ENCODE data around the gene RBM4B. TPM values are rescaled to one million over a fixed set of nuclear protein-coding genes. Genes with fewer than 3 reads are reported as not detected.
A peak's percentile ranks its signal among the peaks of the same experiment; 100 is the strongest.

RBM4B gene
- total and polyA plus RNA-seq, 2 of the 13 experiments (the other 11 are each of a cell fraction or from before 2014, with no cell fraction given) = 25.8 to 32.4 TPM

DNA sequence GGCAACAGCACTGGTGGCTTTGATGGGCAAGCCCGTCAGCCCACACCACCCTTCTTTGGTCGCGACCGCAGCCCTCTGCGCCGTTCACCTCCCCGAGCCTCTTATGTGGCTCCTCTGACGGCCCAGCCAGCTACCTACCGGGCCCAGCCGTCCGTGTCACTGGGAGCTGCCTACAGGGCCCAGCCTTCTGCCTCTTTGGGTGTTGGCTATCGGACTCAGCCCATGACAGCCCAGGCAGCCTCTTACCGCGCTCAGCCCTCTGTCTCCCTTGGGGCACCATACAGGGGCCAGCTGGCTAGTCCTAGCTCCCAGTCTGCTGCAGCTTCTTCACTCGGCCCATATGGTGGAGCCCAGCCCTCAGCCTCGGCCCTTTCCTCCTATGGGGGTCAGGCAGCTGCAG, 53.2 kb downstream of the RBM4B start:
- H3K9ac ChIP-seq (ENCODE audit: insufficient read depth, low read depth, low read length) = no peak overlapping the region
- WGBS (ENCODE audit: low lambda C conversion rate) = 93% methylated on average over 12 of the region's 16 CpGs
- no peaks in the 10 kb centered on the region for H3K27me3 ChIP-seq (ENCODE audit: control insufficient read depth in 1 of 2, insufficient read depth in 2 of 2, low read length in 2 of 2)
- H3K4me2 ChIP-seq (ENCODE audit: low read depth, low read length) = no peak overlapping the region
- H3K4me3 ChIP-seq (replicated peaks in 1 of 3; ENCODE audit: insufficient read depth in 1 of 3, low read depth in 2 of 3, low read length in 3 of 3) = no peak overlapping the region
- no TSS peak for BruUV-seq (replicated peaks)
- intact Hi-C loops (cut with micrococcal nuclease; ENCODE audit: unreplicated experiment) = no loop called here
- no peaks in the 10 kb centered on the region for H3K9me3 ChIP-seq (ENCODE audit: low read length)
- FAIRE-seq (no peak), ATAC-seq (peak; percentile 13), DNase-seq (ENCODE audit: low spot score) (no peak)
- H3K27ac ChIP-seq (ENCODE audit: extremely low read length, insufficient read depth, low read length) = no peak overlapping the region
- H3K4me1 ChIP-seq (ENCODE audit: insufficient read depth, low read length) = peaks cover 42% of the 10 kb centered on the region
- H3K79me2 ChIP-seq (ENCODE audit: insufficient read depth, low read length) = peaks cover 95% of the 10 kb centered on the region
- no peak overlapping the region for H2AFZ ChIP-seq (ENCODE audit: low read length)
- in situ Hi-C loops (cut with HindIII; ENCODE audit: extremely low pct_ligation_motif_present, low pct_unique_long_range_greater_than_20kb) = no loop called here
- CTCF ChIA-PET (ENCODE audit: low intra/inter-chr PET ratio, low total read pairs) = no interaction called here
- peaks cover 63% of the 10 kb centered on the region for H4K20me1 ChIP-seq (ENCODE audit: insufficient read depth, low read length)
- peaks cover 41 to 79% of the 10 kb centered on the region in 2 experiments for H3K36me3 ChIP-seq (replicated peaks in 1 of 2; ENCODE audit: control insufficient read depth in 1 of 2, insufficient read depth in 2 of 2, low read length in 2 of 2)
- TF ChIP-seq THYN1 (CRISPR knock-in tag; IDR thresholded peaks at IDR 0.05; ENCODE audit: borderline replicate concordance, low read depth) = no peak
- 0 out of 2 replicates have a peak, but pooled peaks have one; percentile 47 for TF ChIP-seq RBFOX2 (IDR thresholded peaks at IDR 0.05; ENCODE audit: low read depth, low read length)
- peak; percentile 47 for TF ChIP-seq AGO2 (optimal IDR thresholded peaks at IDR 0.05; ENCODE audit: low read depth, low read length)
- POLR2A ChIA-PET = interaction anchor here (1.3 to 10.6 kb wide), 3 partner anchors 8 to 53 kb away, joined by 6 to 211 read pairs (median 12); partner anchors contain the start of genes RBM14, RBM4 and RBM4B

DNA sequence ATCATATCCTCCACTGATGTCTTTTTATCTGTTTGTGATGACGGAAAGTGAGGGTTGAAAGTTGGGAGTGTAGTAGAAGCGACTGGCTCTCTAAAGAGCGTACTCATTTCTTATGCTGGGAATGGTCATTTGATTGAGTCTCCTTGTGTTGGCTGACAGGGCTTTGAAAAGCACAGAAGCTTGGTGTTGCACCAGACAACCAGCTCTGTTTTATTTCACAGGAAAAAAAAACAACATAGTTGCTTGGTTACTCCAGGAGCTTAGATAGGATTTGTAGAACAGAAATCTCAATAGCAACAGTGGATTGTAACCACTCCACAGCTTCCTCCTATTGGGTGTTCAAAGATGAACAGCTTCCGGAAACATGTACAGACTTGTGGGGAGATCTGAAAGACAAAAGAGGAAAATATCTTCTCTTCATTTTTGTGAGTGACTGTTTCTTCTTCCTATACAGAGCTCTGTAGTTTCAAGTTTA, 58.6 kb downstream of the RBM4B start:
- DNase-seq (ENCODE audit: low spot score) (no peak), FAIRE-seq (no peak), ATAC-seq (no peak)
- BruUV-seq (replicated peaks) = no TSS peak
- Histone ChIP-seq H3K9me3 (ENCODE audit: low read length) (no peaks in the 10 kb centered on the region), H4K20me1 (ENCODE audit: insufficient read depth, low read length) (peaks cover 72% of the 10 kb centered on the region), H3K27ac (ENCODE audit: extremely low read length, insufficient read depth, low read length) (peak overlapping the region; percentile 89), H3K4me1 (ENCODE audit: insufficient read depth, low read length) (peaks cover 66% of the 10 kb centered on the region), H3K4me2 (ENCODE audit: low read depth, low read length) (peak overlapping the region; percentile 88), H3K79me2 (ENCODE audit: insufficient read depth, low read length) (peaks cover 75% of the 10 kb centered on the region), H3K4me3 (replicated peaks in 1 of 3; ENCODE audit: insufficient read depth in 1 of 3, low read depth in 2 of 3, low read length in 3 of 3) (peak overlapping the region; percentile 89 to 93 (median 92); a peak in 5 of 6 replicates), H2AFZ (ENCODE audit: low read length) (no peak overlapping the region), H3K27me3 (ENCODE audit: control insufficient read depth in 1 of 2, insufficient read depth in 2 of 2, low read length in 2 of 2) (no peaks in the 10 kb centered on the region; a peak in 1 of 5 replicates), H3K36me3 (replicated peaks in 1 of 2; ENCODE audit: control insufficient read depth in 1 of 2, insufficient read depth in 2 of 2, low read length in 2 of 2) (peaks cover 7 to 38% of the 10 kb centered on the region in 2 experiments), H3K9ac (ENCODE audit: insufficient read depth, low read depth, low read length) (peak overlapping the region; percentile 92)
- intact Hi-C loops (cut with micrococcal nuclease; ENCODE audit: unreplicated experiment) (no loop called here), in situ Hi-C loops (cut with HindIII; ENCODE audit: extremely low pct_ligation_motif_present, low pct_unique_long_range_greater_than_20kb) (no loop called here)
- WGBS (ENCODE audit: low lambda C conversion rate) = 38% methylated on average over 4 of the region's 4 CpGs
- ChIA-PET POLR2A (interaction anchor here (0.6 to 10.6 kb wide), 8 partner anchors 12 to 153 kb away, joined by 3 to 211 read pairs (median 4); partner anchors contain the start of genes CCDC87, CCS, RBM4 and RBM4B), CTCF (ENCODE audit: low intra/inter-chr PET ratio, low total read pairs) (no interaction called here)
- TF ChIP-seq, protein P1, sequence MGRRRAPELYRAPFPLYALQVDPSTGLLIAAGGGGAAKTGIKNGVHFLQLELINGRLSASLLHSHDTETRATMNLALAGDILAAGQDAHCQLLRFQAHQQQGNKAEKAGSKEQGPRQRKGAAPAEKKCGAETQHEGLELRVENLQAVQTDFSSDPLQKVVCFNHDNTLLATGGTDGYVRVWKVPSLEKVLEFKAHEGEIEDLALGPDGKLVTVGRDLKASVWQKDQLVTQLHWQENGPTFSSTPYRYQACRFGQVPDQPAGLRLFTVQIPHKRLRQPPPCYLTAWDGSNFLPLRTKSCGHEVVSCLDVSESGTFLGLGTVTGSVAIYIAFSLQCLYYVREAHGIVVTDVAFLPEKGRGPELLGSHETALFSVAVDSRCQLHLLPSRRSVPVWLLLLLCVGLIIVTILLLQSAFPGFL (CRISPR knock-in tag; IDR thresholded peaks at IDR 0.05) = no peak
- TF ChIP-seq, protein P2, sequence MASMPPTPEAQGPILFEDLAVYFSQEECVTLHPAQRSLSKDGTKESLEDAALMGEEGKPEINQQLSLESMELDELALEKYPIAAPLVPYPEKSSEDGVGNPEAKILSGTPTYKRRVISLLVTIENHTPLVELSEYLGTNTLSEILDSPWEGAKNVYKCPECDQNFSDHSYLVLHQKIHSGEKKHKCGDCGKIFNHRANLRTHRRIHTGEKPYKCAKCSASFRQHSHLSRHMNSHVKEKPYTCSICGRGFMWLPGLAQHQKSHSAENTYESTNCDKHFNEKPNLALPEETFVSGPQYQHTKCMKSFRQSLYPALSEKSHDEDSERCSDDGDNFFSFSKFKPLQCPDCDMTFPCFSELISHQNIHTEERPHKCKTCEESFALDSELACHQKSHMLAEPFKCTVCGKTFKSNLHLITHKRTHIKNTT (CRISPR knock-in tag; IDR thresholded peaks at IDR 0.05) = no peak
- no peak for TF ChIP-seq DNMT3B (CRISPR knock-in tag; conservative IDR thresholded peaks at IDR 0.05)
- no peak for TF ChIP-seq ETV6 (CRISPR knock-in tag; conservative IDR thresholded peaks at IDR 0.05)
- TF ChIP-seq TSC22D2 (CRISPR knock-in tag; IDR thresholded peaks at IDR 0.05; ENCODE audit: borderline replicate concordance) = no peak
- TF ChIP-seq, protein P3, sequence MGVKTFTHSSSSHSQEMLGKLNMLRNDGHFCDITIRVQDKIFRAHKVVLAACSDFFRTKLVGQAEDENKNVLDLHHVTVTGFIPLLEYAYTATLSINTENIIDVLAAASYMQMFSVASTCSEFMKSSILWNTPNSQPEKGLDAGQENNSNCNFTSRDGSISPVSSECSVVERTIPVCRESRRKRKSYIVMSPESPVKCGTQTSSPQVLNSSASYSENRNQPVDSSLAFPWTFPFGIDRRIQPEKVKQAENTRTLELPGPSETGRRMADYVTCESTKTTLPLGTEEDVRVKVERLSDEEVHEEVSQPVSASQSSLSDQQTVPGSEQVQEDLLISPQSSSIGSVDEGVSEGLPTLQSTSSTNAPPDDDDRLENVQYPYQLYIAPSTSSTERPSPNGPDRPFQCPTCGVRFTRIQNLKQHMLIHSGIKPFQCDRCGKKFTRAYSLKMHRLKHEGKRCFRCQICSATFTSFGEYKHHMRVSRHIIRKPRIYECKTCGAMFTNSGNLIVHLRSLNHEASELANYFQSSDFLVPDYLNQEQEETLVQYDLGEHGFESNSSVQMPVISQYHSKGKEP (CRISPR knock-in tag; IDR thresholded peaks at IDR 0.05) = no peak
- TF ChIP-seq NCOA2 (CRISPR knock-in tag; IDR thresholded peaks at IDR 0.05) = no peak
- no peak for TF ChIP-seq ZFAT (CRISPR knock-in tag; conservative IDR thresholded peaks at IDR 0.05)
- TF ChIP-seq RBM22 (optimal IDR thresholded peaks at IDR 0.05; ENCODE audit: low read length) = no peak
- no peak for TF ChIP-seq THYN1 (CRISPR knock-in tag; IDR thresholded peaks at IDR 0.05; ENCODE audit: borderline replicate concordance, low read depth)
- TF ChIP-seq SRSF1 (optimal IDR thresholded peaks at IDR 0.05; ENCODE audit: low read depth, low read length) = no peak
- TF ChIP-seq HCFC1 (IDR thresholded peaks at IDR 0.05; ENCODE audit: low read depth, low read length) = no peak
- TF ChIP-seq RFX3 (CRISPR knock-in tag; IDR thresholded peaks at IDR 0.05) = no peak
- no peak for TF ChIP-seq ZNF329 (CRISPR knock-in tag; IDR thresholded peaks at IDR 0.05; ENCODE audit: low read depth)

Measured in HepG2 (cell line).